PC-3 (cell line): Measurements from ENCODE around the gene CRTC3.
"Not testable (repeated sequence)": the region's sequence is repeated elsewhere in the genome, so short reads cannot be mapped to it uniquely, and the experiment has no call there.

Experiments
- CTCF ChIP-seq: fragments of 300-600 bp; sonication (generic); conservative IDR thresholded peaks from 2 replicates; pipeline ENCODE4 v1.5.1; 2017; ENCODE audit warnings: antibody characterized with exemption, low read depth, mild to moderate bottlenecking, low read length
- EZH2 ChIP-seq: fragments of 300-600 bp; sonication (generic); IDR thresholded peaks from one replicate; pipeline ENCODE4 v1.6.1; 2017; ENCODE audit warnings: antibody characterized with exemption, mild to moderate bottlenecking, low read length; ENCODE audit not compliant: unreplicated experiment

GRCh38 chr15:90689326-90689961 is 159.7 kb downstream of the CRTC3 start:
- TF ChIP-seq EZH2, CTCF: not testable (repeated sequence)
